ENCODE measurements around the gene SMTN. TPM values are rescaled to one million over a fixed set of nuclear protein-coding genes. Genes with fewer than 3 reads are reported as not detected.
"Not testable (repeated sequence)": the region's sequence is repeated elsewhere in the genome, so short reads cannot be mapped to it uniquely, and the experiment has no call there.

SMTN gene
- total RNA-seq, 1 donor from 2014 or later: 736 TPM

DNA sequence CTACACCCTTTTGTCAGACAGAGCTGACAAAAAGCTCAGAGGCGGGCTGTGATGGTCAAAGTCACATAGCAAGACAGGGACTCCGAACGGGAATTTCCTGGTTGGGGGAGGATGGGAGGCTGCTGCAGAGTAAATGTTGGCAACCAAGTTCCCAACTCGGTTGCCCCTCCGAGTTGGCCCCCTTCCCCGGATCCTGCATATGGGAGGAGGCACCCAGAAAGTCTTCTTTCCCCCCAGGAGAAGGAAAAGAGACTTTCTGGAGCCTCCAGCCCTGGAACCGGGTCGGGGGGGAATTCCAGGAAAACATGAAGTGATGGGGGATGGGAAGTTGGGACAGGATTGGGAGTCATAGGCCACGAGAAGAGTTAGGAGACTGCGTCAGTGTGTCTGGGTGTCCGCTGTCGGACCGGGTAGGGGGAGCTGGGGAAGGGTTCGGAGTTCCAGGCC is 25.6 kb downstream of the SMTN start:
- peak; percentile 36 for DNase-seq (ENCODE audit: low spot score)
- Mint-ChIP-seq H3K36me3 (ENCODE audit: low read depth, unreplicated experiment) (peaks cover 31% of the 10 kb centered on the region), H3K4me3 (ENCODE audit: unreplicated experiment) (peak overlapping the region; percentile 90), H3K9me3 (ENCODE audit: unreplicated experiment) (no peaks in the 10 kb centered on the region), H3K4me1 (ENCODE audit: unreplicated experiment) (peaks cover 34% of the 10 kb centered on the region), H3K27me3 (ENCODE audit: unreplicated experiment) (peaks cover 20% of the 10 kb centered on the region), H3K27ac (ENCODE audit: unreplicated experiment) (peak overlapping the region; percentile 74)
- TF ChIP-seq, protein P1, sequence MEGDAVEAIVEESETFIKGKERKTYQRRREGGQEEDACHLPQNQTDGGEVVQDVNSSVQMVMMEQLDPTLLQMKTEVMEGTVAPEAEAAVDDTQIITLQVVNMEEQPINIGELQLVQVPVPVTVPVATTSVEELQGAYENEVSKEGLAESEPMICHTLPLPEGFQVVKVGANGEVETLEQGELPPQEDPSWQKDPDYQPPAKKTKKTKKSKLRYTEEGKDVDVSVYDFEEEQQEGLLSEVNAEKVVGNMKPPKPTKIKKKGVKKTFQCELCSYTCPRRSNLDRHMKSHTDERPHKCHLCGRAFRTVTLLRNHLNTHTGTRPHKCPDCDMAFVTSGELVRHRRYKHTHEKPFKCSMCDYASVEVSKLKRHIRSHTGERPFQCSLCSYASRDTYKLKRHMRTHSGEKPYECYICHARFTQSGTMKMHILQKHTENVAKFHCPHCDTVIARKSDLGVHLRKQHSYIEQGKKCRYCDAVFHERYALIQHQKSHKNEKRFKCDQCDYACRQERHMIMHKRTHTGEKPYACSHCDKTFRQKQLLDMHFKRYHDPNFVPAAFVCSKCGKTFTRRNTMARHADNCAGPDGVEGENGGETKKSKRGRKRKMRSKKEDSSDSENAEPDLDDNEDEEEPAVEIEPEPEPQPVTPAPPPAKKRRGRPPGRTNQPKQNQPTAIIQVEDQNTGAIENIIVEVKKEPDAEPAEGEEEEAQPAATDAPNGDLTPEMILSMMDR (IDR thresholded peaks at IDR 0.05; ENCODE audit: unreplicated experiment): no peak

DNA sequence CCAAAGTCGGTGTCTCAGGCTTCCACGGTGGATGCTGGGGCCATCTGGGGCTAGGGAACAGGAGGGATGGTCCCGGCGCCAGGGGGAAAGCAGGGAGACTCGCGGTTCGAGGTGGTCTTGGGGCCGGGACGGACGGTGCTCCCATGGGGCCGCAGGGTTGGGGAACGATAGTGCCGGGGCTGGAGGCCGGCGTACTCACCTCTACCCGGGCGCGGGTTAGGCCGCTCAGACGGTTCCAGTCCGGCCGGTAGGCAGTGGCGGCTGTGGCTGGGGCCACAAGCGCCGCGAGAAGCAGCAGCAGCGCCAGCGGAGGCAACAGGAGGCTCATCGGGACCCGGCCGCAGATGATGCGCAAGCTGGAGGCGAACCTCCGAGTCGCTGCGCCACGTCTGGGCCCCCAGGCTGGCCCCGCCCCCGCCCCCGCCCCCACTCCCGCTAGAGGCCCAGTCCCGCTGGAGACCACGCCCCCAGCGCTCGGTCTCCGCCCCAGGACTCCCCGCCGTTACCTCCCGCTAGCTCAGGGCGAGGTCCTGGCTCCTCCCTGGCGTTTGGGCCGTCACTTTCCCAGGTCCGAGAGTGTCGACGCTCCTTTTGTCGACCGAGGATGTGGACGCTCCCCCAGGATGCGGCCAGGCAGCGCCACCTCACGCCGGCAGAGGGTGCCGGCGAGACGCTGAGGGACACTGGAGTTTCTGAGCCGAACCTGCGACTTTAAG is 26.2 kb downstream of the SMTN start, which contains the start of gene SELENOM:
SELENOM (minus strand) TSS at position 391 of the 716 bp plus-strand sequence; CDS start at position 328, 63 bp downstream.
- Mint-ChIP-seq H3K27me3 (ENCODE audit: unreplicated experiment) (peaks cover 19% of the 10 kb centered on the region), H3K4me3 (ENCODE audit: unreplicated experiment) (peak within 1 kb of the TSS; percentile 90), H3K27ac (ENCODE audit: unreplicated experiment) (peak within 1 kb of the TSS; percentile 74), H3K4me1 (ENCODE audit: unreplicated experiment) (peaks cover 28% of the 10 kb centered on the region), H3K36me3 (ENCODE audit: low read depth, unreplicated experiment) (peaks cover 25% of the 10 kb centered on the region), H3K9me3 (ENCODE audit: unreplicated experiment) (no peaks in the 10 kb centered on the region)
- DNase-seq (ENCODE audit: low spot score): peak; percentile 96
- TF ChIP-seq, protein P1 (IDR thresholded peaks at IDR 0.05; ENCODE audit: unreplicated experiment): peak; percentile 75

DNA sequence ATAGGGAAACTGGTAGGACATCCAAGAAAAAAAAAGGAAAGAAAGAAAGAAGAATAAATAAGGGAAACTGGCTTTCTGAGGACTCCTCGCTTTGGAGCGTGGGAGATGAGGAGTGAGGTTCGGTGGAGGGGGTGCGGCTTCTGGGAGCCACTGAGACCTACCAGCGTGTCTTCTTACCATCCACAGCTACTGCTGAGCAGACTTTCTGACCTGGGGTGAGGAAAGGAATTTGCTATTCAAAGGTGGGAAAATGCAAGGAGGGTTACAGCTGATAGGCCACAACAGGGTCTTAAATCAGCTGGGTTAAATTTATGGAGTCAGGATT is 26.7 kb downstream of the SMTN start:
- H3K27me3 Mint-ChIP-seq (ENCODE audit: unreplicated experiment): peaks cover 19% of the 10 kb centered on the region
- no peaks in the 10 kb centered on the region for H3K9me3 Mint-ChIP-seq (ENCODE audit: unreplicated experiment)
- H3K4me1 Mint-ChIP-seq (ENCODE audit: unreplicated experiment): peaks cover 25% of the 10 kb centered on the region
- DNase-seq (ENCODE audit: low spot score): no peak
- TF ChIP-seq, protein P1 (IDR thresholded peaks at IDR 0.05; ENCODE audit: unreplicated experiment): no peak
- peaks cover 21% of the 10 kb centered on the region for H3K36me3 Mint-ChIP-seq (ENCODE audit: low read depth, unreplicated experiment)
- H3K4me3 Mint-ChIP-seq (ENCODE audit: unreplicated experiment): peak overlapping the region; percentile 83
- H3K27ac Mint-ChIP-seq (ENCODE audit: unreplicated experiment): peak overlapping the region; percentile 72

DNA sequence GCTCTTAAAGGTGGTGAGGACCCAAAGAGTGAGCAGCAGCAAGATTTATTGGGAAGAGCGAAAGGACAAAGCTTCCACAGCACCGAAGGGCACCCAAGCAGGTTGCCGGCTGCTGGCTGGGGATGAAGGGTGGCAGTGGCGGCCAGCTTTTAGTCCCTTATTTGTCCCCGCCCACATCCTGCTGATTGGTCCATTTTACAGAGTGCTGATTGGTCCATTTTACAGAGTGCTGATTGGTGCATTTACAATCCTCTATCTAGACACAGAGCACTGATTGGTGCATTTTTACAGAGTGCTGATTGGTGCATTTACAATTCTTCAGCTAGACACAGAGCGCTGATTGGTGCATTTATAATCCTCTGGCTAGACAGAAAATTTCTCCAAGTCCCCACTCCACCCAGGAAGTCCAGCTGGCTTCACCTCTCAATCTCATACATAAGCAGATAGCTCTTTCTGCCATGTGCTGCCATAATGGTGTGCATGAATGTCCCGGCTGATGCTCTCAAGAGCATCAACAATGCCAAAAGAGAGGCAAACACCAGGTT is 31.5 kb downstream of the SMTN start:
- H3K36me3 Mint-ChIP-seq (ENCODE audit: low read depth, unreplicated experiment); H3K4me3 Mint-ChIP-seq (ENCODE audit: unreplicated experiment); H3K9me3 Mint-ChIP-seq (ENCODE audit: unreplicated experiment); H3K4me1 Mint-ChIP-seq (ENCODE audit: unreplicated experiment); H3K27ac Mint-ChIP-seq (ENCODE audit: unreplicated experiment); DNase-seq (ENCODE audit: low spot score); H3K27me3 Mint-ChIP-seq (ENCODE audit: unreplicated experiment): not testable (repeated sequence)

DNA sequence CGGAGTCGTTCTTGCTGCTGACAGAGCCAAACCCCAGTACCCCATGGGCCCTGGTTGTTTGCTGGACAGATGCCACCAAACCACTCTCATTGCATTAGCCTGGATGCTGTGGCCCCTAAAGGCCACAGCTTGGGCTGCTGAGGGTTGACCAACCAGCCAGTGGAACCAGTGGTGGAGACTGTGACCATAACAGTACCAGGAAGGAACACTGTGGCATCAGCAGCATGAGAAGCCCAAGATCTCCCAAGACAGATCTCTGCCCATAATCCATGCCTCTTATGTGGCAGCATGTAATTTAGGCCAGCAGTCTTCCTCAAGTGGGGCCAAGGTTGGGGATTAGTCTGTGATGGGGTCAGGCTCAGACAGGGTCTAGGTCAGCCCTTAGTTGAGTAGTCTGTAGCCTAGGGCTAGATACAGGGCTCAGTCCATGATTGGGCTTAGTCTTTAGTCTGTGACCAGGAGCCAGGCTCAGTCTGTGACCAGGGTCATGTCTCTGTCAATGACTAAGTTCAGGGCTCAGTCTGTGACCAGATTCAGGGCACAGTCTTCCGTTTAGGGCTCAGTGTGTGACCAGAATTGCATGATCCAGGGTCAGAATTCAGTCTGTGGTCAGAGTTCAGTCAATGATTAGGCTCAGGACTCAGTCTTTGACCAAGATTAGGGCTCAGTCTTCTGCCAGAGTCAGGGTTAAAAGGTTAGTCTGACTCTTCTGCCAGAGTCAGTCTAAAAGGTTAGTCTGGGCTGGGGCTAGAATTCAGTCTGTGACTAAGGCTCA is 37.1 kb downstream of the SMTN start:
- Mint-ChIP-seq H3K9me3 (ENCODE audit: unreplicated experiment) (no peaks in the 10 kb centered on the region), H3K4me1 (ENCODE audit: unreplicated experiment) (peaks cover 5% of the 10 kb centered on the region), H3K4me3 (ENCODE audit: unreplicated experiment) (no peak overlapping the region), H3K27ac (ENCODE audit: unreplicated experiment) (no peak overlapping the region), H3K27me3 (ENCODE audit: unreplicated experiment) (peaks cover 4% of the 10 kb centered on the region), H3K36me3 (ENCODE audit: low read depth, unreplicated experiment) (no peaks in the 10 kb centered on the region)
- DNase-seq (ENCODE audit: low spot score): no peak
- TF ChIP-seq, protein P1 (IDR thresholded peaks at IDR 0.05; ENCODE audit: unreplicated experiment): no peak
